Sigmoid colon (tissue), 4 donors: Measurements from ENCODE around the gene KDM4D.

Source experiments
- CTCF ChIP-seq, 4 experiments: fragments of 450-650 bp in 3 of 4; fragments of 200-600 bp in 1 of 4; IDR thresholded peaks; one replicate each; pipeline ENCODE4 v1.5.1; 2016 to 2019; ENCODE audit warnings: antibody characterized with exemption in 4 of 4, mild to moderate bottlenecking in 3 of 4, moderate library complexity in 2 of 4
- POLR2A ChIP-seq, 2 donors: fragments of 450-650 bp; IDR thresholded peaks; one replicate each; pipeline ENCODE4 v1.6.1; 2016; ENCODE audit warnings: antibody characterized with exemption in 2 of 2, mild to moderate bottlenecking in 2 of 2, moderate library complexity in 2 of 2
- POLR2AphosphoS5 ChIP-seq, 4 donors: sonication (generic); formaldehyde crosslinking; IDR thresholded peaks; one replicate each; pipeline ENCODE4 v1.6.1; 2017; ENCODE audit warnings: antibody characterized with exemption in 4 of 4

GRCh38 chr11:94926271-94926625 lies 47.3 kb upstream of the KDM4D start:
- TF ChIP-seq CTCF (IDR thresholded peaks at IDR 0.05) (no peak), POLR2A (IDR thresholded peaks at IDR 0.05) (no peak), POLR2AphosphoS5 (IDR thresholded peaks at IDR 0.05) (no peak)
